GM11168 (cell line): ENCODE measurements around the gene NUFIP2.
"Not testable (repeated sequence)": the region's sequence is repeated elsewhere in the genome, so short reads cannot be mapped to it uniquely, and the experiment has no call there.

ENCODE experiments used
- in situ Hi-C: fragments of 300-500 bp; cut with MboI; formaldehyde crosslinking; loops from one replicate; pipeline ENCODE4 v1.12.0; 2022; ENCODE audit warnings: low sequenced_read_pairs; ENCODE audit not compliant: unreplicated experiment

NUFIP2 gene

GRCh38 chr17:29279397-29280070, 14.4 kb downstream of the NUFIP2 start:
- in situ Hi-C loops: no loop called here

GRCh38 chr17:29278692-29279091, 15.3 kb downstream of the NUFIP2 start:
- in situ Hi-C loops: no loop called here

GRCh38 chr17:29273924-29274323, 20.0 kb downstream of the NUFIP2 start:
- in situ Hi-C loops: no loop called here

DNA sequence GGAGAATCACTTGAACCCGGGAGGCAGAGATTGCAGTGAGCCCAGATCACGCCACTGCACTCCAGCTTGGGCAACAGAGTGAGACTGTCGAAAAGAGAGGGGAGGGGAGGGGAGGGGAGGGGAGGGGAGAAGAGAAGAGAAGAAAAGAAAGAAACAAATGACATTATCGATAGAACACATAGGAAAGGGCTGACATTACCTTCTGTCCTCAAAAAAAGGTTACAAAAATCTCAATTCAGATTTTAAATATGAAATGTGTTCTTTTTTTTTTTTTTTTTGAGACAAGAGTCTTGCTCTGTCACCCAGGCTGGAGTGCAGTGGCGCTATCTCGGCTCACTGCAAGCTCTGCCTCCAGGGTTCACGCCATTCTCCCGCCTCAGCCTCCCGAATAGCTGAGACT, 22.0 kb downstream of the NUFIP2 start:
- in situ Hi-C loops: not testable (repeated sequence)

- in situ Hi-C loops: no loop called here
These were observed 30.0 kb downstream of the NUFIP2 start for GRCh38 chr17:29263916-29264315.

DNA sequence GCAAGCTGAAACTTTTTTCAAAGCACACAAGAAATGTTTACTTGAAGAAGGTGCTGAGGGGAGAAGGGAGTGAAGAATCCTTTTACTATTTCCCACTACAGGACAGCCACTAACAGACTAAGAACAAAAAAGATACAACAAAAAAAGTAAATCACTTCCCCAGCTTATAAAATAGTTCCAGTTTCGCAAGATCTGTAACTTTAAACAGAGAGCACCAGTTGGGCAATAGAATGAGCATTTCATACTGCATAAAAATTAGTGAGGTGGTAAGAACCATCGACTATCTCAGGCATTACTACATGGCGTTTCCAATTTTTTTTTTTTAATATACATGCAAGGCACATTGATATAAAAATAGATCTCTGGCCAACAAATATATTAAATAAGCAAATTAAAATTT, 36.2 kb downstream of the NUFIP2 start:
- in situ Hi-C loops: no loop called here

GRCh38 chr17:29256735-29257466, 37.0 kb downstream of the NUFIP2 start:
- in situ Hi-C loops: no loop called here

DNA sequence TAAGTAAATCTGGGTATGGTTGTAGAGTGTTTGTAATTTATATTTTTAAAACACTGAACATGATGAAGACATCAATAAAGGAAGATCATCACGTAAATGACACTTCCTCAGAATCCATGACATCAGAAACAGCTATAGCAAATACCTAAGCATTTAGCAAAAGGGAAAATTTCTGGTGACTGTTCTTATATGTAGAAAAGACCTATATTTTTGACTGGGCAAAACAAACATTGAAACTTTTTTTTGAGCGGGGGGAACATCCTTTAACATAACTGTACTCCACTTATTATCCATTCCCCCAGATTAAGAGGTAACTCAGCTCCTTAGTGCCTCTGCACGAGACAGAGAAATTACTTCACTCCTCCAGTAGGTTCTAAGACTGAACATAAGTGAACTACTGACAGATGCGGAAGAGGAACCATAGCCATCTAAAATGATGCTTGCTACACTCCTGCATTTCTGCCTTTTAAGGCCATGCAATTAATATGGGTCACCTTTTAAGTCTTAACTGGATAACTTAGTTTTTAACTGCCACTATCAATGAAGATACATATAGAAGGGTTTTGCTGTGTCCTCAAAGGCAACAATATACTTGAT, 37.9 kb downstream of the NUFIP2 start:
- in situ Hi-C loops: no loop called here

DNA sequence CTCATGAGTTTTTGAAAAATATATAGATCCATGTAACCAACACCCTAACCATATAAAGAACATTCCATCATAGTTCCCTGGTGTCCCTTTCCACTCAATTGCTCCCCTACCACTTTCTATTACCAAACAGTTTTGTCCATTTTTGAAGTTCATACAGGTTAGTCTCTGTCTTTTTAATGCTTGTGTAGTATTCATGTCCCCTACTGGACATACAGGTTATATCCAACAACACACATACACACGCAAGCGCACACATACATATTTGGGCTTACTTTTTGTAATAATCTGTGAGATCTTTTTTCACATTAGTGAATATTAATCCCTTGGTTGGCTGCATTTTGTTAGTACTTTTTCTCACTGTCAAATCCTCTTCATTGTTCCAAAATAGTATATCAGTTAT, 40.9 kb downstream of the NUFIP2 start:
- in situ Hi-C loops: no loop called here

DNA sequence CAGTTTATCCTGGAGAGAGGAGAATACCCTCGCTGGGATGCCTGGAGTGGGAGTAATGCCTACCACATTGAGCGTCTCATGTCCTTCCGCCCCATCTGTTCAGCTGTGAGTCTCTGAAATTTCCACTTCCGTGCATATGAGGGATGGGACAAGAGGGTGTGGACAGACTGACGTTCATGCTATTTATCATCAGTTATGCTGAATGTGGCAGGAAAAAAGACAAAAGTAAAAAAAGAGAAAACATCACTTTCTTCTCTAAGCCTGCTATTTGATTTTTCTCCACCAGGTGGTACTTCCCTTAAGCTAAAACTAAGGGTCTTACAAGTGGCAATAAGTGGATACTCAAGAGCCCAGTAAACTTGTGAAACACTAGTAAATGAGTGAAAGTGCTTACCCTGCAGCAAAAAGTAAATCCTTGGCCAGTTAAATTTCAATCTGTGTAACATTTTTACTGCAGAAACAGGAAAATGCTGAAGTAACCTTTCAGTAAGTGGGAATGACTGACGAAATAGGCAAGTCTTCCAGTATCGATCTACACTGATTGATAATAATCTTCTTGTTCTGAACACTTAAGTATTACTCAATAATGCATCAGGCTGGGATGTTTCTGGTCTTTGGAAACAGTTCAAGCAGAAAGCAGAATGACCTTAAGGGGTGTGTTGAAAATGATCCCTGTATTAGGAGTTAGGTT, 41.7 kb downstream of the NUFIP2 start:
- in situ Hi-C loops: no loop called here

DNA sequence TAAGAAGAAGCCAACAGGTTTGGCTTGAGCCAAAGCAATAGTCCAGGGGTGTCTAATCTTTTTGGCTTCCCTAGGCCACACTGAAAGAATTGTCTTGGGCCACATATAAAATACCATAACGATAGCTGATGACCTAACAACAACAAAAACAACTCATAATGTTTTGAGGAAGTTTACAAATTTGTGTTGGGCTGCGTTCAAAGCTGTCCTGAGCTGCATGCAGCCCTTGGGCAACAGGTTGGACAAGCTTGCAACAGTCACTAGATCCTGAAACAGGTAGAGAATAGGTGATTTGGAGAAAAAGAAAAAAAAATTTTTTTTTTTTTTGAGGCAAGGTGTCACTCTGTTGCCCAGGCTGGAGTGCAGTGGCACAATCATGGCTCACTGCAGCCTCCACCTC, 42.8 kb downstream of the NUFIP2 start:
- in situ Hi-C loops: no loop called here

DNA sequence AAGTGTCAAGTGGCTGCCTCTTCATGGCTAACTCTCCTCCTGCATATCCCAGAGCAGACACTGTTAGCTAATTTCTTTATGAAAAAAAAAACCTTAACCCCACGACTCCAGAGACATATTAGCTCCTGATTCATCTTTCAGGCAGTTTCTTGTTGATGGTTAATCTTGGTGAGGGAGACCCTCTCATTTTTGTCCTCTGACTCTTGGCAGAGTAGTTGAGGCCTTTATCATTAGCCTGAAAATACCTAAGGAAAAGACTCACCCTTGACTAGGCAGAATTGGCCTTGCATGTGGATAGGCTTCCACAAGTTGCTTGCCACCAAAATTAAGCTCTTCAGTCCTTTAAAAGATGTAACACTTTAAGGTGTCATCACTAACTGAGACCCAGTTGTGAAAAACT, 43.3 kb downstream of the NUFIP2 start:
- in situ Hi-C loops: no loop called here

DNA sequence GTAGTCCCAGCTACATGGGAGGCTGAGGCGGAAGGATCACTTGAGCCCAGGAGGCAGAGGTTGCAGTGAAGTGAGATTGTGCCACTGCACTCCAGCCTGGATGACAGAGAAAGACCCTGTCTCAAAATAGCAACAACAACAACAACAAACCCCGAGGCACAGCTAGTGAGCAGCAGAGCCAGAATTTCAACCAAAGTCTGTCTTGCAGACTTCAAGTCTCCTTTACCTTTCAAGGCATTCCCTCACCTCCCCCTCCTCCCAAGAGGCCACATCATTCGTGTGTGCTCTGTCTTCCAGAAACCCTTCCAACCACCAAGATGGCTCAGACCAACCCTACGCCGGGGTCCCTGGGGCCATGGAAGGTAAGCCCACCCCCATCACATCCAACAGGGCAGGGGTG, 45.1 kb downstream of the NUFIP2 start:
- in situ Hi-C loops: no loop called here

DNA sequence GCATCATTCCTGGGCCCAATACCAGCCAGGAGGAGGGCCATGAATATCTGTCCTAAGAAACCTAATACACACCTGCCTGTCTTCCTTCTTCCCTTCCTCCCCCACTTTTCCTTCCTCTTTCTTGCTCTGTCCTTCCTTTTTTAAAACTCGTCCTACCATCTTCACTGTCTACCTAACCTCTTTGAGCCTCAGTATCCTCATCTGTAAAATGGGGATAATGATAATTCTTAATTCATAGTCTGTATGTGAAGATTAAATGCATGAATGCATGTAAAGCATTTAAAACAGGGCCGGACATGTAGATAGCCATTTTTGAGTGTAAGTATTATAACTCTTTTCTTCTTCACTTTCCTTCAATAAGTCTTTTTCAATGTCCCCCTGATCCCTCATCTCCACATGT, 46.7 kb downstream of the NUFIP2 start:
- in situ Hi-C loops: no loop called here

DNA sequence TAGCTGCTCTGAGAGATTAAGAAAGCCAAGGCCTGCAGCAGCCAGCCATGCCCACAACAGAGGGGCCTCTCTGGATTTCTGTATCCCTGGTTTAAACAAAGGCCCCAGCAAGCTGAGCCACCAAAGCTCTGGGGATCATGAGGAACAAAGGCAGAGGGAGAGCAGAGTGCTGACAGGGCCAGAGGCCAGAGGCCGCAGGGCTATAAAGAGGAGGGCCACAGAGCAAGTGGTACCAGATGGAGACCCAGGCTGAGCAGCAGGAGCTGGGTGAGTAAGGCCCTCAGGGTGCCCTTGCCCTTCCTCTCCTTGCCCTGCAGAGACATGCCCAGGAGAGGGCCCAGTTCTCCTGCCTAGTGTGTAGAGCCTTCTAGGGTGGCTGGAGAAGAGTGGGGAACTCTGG, 47.3 kb downstream of the NUFIP2 start, which contains the start of gene CRYBA1:
Gene CRYBA1 (plus strand): TSS at position 232 of the 400 bp plus-strand sequence. CDS start 5 bp downstream, at position 237.
- in situ Hi-C loops: no loop called here

DNA sequence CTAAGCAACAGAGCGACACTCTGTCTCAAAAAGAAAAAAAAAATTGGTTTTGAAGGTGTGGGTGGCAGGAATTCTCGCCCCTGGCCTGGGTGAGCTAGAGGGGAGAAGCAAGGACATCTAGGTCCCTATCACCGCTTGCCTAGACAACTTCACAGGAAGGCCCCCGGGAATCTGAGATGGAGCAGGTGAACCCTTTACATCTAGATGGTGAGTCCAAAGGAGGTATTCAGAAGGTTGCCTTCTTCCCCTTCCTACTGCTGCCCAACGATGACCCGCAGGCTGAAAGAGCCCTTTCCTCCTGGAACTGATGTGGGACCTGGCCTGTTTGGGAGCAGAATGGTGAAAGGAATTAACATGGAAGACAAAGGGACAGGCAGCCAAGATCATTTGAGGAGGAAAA, 48.5 kb downstream of the NUFIP2 start:
- in situ Hi-C loops: no loop called here

- in situ Hi-C loops: no loop called here
These were observed 50.2 kb downstream of the NUFIP2 start for GRCh38 chr17:29243792-29244191.

- in situ Hi-C loops: no loop called here
These were observed 51.2 kb downstream of the NUFIP2 start for GRCh38 chr17:29242790-29243189.

- in situ Hi-C loops: no loop called here
These were observed 51.9 kb downstream of the NUFIP2 start for GRCh38 chr17:29242051-29242450.

GRCh38 chr17:29240968-29241963, 52.7 kb downstream of the NUFIP2 start:
- in situ Hi-C loops: no loop called here
